ENCODE results near the gene C19orf85. TPM values are rescaled to one million over a fixed set of nuclear protein-coding genes. Genes with fewer than 3 reads are reported as not detected.

The C19orf85 gene
- total RNA-seq: not detected

DNA sequence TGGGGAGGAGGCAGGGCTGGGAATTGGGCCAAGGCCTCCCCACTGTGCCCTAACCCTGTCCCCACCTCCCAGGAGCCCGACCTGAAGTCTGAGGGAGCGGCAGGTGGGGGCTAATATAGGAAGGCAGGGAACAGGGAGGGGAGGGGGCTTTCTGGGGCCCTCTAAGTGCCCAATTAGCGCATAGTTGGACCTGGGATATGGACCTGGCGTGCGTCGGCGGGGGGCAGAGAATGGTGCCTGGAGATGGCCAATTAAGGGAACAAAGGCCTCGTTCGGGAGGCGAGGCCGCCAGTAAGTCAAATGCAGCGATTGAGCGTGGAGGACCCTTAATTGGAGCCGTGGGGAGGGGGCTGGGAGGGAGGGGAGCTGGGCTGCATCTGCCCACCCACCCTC, at the start of gene C19orf85:
Gene C19orf85 (minus strand): TSS at position 90 of the 393 bp plus-strand sequence. CDS start 197 bp downstream, outside the sequence.
- 80% methylated on average over 14 of the region's 14 CpGs for WGBS
- no peak for TF ChIP-seq EP300 (IDR thresholded peaks at IDR 0.05)
- TF ChIP-seq, protein P1, sequence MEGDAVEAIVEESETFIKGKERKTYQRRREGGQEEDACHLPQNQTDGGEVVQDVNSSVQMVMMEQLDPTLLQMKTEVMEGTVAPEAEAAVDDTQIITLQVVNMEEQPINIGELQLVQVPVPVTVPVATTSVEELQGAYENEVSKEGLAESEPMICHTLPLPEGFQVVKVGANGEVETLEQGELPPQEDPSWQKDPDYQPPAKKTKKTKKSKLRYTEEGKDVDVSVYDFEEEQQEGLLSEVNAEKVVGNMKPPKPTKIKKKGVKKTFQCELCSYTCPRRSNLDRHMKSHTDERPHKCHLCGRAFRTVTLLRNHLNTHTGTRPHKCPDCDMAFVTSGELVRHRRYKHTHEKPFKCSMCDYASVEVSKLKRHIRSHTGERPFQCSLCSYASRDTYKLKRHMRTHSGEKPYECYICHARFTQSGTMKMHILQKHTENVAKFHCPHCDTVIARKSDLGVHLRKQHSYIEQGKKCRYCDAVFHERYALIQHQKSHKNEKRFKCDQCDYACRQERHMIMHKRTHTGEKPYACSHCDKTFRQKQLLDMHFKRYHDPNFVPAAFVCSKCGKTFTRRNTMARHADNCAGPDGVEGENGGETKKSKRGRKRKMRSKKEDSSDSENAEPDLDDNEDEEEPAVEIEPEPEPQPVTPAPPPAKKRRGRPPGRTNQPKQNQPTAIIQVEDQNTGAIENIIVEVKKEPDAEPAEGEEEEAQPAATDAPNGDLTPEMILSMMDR (IDR thresholded peaks at IDR 0.05): no peak
- TF ChIP-seq POLR2AphosphoS5 (IDR thresholded peaks at IDR 0.05): no peak
- TF ChIP-seq POLR2A (IDR thresholded peaks at IDR 0.05): no peak
- H3K27ac ChIP-seq: no peak within 1 kb of the TSS
- no peaks in the 10 kb centered on the region for H3K27me3 ChIP-seq
- no peaks in the 10 kb centered on the region for H3K36me3 ChIP-seq
- DNase-seq (ENCODE audit: low spot score in 2 of 2): no peak
- H3K4me3 ChIP-seq: no peak within 1 kb of the TSS
- no peaks in the 10 kb centered on the region for H3K9me3 ChIP-seq
- H3K4me1 ChIP-seq: peaks cover 22% of the 10 kb centered on the region

DNA sequence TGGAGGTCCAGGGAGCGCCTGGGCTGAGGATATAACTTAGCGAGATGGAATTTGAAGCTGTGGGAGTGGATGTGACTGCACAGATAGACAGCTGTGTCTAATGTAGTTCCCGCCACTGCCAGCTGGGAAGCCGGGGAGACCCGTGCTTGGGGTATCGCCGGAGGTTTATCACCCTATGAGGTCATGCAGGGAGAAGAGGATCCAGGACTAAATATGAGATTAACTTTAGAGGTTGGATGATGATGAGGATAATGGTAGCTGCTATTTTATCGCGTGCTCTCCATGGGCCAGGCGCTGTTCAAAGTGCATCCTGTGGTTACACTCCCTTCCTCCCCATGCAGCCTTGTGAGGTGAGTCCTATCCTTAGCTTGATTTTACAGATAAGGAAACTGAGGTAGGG, 43.6 kb upstream of the C19orf85 start:
- DNase-seq (ENCODE audit: low spot score in 2 of 2): no peak
- Histone ChIP-seq H3K9me3 (no peaks in the 10 kb centered on the region), H3K4me1 (peaks cover 10% of the 10 kb centered on the region), H3K4me3 (no peak overlapping the region), H3K36me3 (no peaks in the 10 kb centered on the region), H3K27ac (no peak overlapping the region), H3K27me3 (no peaks in the 10 kb centered on the region)
- 80% methylated on average over 10 of the region's 10 CpGs for WGBS
- TF ChIP-seq, protein P1 (IDR thresholded peaks at IDR 0.05): no peak
- TF ChIP-seq EP300 (IDR thresholded peaks at IDR 0.05) (no peak), POLR2A (IDR thresholded peaks at IDR 0.05) (no peak), POLR2AphosphoS5 (IDR thresholded peaks at IDR 0.05) (no peak)

DNA sequence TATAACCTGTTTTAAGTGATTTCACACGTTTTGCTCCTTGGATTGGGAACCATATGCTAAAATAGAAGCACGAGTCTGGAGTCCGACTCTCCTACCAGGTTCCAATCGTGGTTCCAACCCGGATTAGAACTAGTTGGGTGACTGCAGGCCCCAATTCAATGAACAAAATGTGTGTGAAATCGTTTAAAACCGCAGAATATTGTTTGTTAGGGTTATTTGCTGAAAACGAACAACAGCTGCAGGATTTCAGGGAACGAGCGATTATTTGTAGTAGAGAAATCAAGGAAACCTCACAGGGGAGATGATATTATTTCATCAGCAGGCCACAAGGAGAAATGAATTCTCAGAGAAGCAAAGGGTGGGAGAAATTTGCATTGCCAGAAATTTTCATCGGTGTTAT, 40.4 kb upstream of the C19orf85 start:
- H3K27me3 ChIP-seq: no peaks in the 10 kb centered on the region
- 89% methylated on average over 11 of the region's 11 CpGs for WGBS
- no peaks in the 10 kb centered on the region for H3K36me3 ChIP-seq
- no peak for DNase-seq (ENCODE audit: low spot score in 2 of 2)
- TF ChIP-seq, protein P1 (IDR thresholded peaks at IDR 0.05): no peak
- no peak for TF ChIP-seq POLR2AphosphoS5 (IDR thresholded peaks at IDR 0.05)
- no peak for TF ChIP-seq POLR2A (IDR thresholded peaks at IDR 0.05)
- TF ChIP-seq EP300 (IDR thresholded peaks at IDR 0.05): no peak
- no peak overlapping the region for H3K4me3 ChIP-seq
- H3K27ac ChIP-seq: no peak overlapping the region
- H3K4me1 ChIP-seq: peaks cover 10% of the 10 kb centered on the region
- H3K9me3 ChIP-seq: no peaks in the 10 kb centered on the region

DNA sequence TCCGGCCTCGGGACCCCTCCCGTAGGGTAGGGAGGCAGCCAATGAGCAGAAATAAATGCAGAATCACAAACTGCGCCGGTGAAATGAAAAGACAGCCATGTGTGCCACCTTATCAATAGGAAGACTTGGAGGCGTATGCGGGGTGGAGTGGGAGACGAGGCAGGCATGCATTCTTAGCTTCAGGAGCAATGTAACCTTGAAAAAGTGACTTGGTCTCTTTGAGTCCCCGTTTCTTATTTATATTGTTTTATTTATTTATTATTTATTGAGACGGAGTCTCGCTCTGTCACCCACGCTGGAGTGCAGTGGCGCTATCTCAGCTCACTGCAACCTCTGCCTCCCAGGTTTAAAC, 39.7 kb upstream of the C19orf85 start:
- Histone ChIP-seq H3K27me3 (no peaks in the 10 kb centered on the region), H3K9me3 (no peaks in the 10 kb centered on the region), H3K4me1 (peaks cover 10% of the 10 kb centered on the region), H3K4me3 (peak overlapping the region; percentile 48), H3K27ac (no peak overlapping the region), H3K36me3 (no peaks in the 10 kb centered on the region)
- TF ChIP-seq EP300 (IDR thresholded peaks at IDR 0.05): no peak
- TF ChIP-seq POLR2A (IDR thresholded peaks at IDR 0.05): no peak
- TF ChIP-seq, protein P1 (IDR thresholded peaks at IDR 0.05): no peak
- no peak for TF ChIP-seq POLR2AphosphoS5 (IDR thresholded peaks at IDR 0.05)
- WGBS: 39% methylated on average over 13 of the region's 13 CpGs
- DNase-seq (ENCODE audit: low spot score in 2 of 2): no peak

DNA sequence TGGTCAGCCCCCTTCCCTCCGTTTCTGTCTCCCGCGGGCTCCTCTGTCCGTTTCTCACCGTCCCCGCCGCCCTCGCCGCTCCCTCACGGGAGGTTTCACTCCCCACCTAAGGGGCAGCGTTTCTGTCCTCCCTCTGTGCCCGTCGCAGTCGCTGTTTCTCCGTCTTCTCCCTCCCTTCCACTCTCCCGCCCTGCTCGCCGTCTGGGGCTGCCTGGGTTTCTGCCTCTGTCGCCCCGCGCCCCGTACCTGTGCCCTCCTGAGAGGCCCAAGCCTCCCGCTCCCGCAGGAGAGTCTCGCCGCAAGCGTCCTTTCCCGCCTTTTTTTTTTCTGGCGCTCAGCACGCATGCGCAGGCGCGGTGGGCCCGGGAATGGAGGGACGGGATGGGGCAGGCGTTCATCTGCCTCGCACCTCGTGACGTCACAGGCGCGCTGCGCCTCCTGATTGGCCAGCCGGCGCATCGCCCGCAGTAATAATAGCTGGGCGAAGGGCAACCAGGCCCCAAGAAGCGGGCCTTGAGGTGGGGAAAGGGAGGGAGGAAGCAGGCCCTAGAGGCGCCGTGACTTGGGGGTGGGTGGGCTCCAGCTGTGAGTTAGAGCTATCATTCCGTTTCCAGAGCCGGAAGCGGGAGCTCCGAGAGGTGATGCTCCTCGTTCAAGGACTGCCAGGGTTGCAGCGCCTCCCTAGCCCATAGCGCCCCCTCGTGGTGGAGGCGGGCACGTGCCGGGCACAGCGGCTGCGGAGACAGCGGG, 39.1 kb upstream of the C19orf85 start:
- Histone ChIP-seq H3K36me3 (no peaks in the 10 kb centered on the region), H3K27ac (no peak overlapping the region), H3K4me1 (peaks cover 10% of the 10 kb centered on the region), H3K4me3 (peak overlapping the region; percentile 48), H3K27me3 (no peaks in the 10 kb centered on the region), H3K9me3 (no peaks in the 10 kb centered on the region)
- TF ChIP-seq EP300 (IDR thresholded peaks at IDR 0.05) (no peak), POLR2AphosphoS5 (IDR thresholded peaks at IDR 0.05) (peak in 1 of 3 donors; percentile 37), POLR2A (IDR thresholded peaks at IDR 0.05) (no peak)
- TF ChIP-seq, protein P1 (IDR thresholded peaks at IDR 0.05): peak; percentile 95 to 98
- DNase-seq (ENCODE audit: low spot score in 2 of 2): peak; percentile 94 to 96
- WGBS: 15% methylated on average over 49 of the region's 64 CpGs

All from suprapubic skin (tissue), 4 donors.